Panc1 (cell line): ENCODE measurements around the gene PPEF1. TPM values are rescaled to one million over a fixed set of nuclear protein-coding genes. Genes with fewer than 3 reads are reported as not detected.

Source experiments
- ATAC-seq: fragments of 200-7000 bp; cut with Tn5 transposase; 2 replicates; pipeline ENCODE4 v1.9.1; 2020; ENCODE audit warnings: mild to moderate bottlenecking, moderate library complexity
- BruUV-seq: library from RNA; stranded (reverse); fragments of 400-500 nt; replicated peaks from 2 replicates; lab custom pipeline; 2021; lab: Mats Ljungman, UMichigan
- CTCF ChIA-PET: fragments of 300-600 bp; sonication (Branson Sonifier 250); formaldehyde crosslinking; loops from one replicate; lab custom pipeline; 2022; ENCODE audit warnings: antibody characterized with exemption; lab: Charles Lee
- POLR2A ChIA-PET: fragments of 300-600 bp; sonication (Branson Sonifier 250); formaldehyde crosslinking; loops from one replicate; lab custom pipeline; 2022; ENCODE audit warnings: antibody characterized with exemption; lab: Charles Lee
- DNase-seq: peaks from one replicate; pipeline ENCODE4 v3.0.0-alpha.2; 2010; ENCODE audit warnings: low read depth, low spot score
- H3K27ac ChIP-seq: 2 replicates; pipeline ENCODE4 v1.5.1; 2011; ENCODE audit warnings: mild to moderate bottlenecking, low read length, inconsistent platforms
- H3K27me3 ChIP-seq: fragments of 200-500 bp; sonication (Bioruptor generic); 2 replicates; pipeline ENCODE4 v1.6.0; 2014; ENCODE audit warnings: low read length, inconsistent platforms; ENCODE audit not compliant: control insufficient read depth, insufficient read depth
- H3K36me3 ChIP-seq: fragments of 200-500 bp; sonication (Bioruptor generic); 2 replicates; pipeline ENCODE4 v1.5.1; 2014; ENCODE audit warnings: inconsistent platforms, mild to moderate bottlenecking, low read length, moderate library complexity; ENCODE audit not compliant: control insufficient read depth, insufficient read depth
- H3K4me1 ChIP-seq: 2 replicates; pipeline ENCODE4 v1.5.1; 2011; ENCODE audit warnings: inconsistent platforms, mild to moderate bottlenecking, low read length, moderate library complexity; ENCODE audit not compliant: control insufficient read depth, insufficient read depth
- H3K4me3 ChIP-seq, 2 experiments: 2 replicates each; pipeline ENCODE4 v1.5.1; 2011 to 2012; ENCODE audit warnings: low read depth in 2 of 2, low read length in 2 of 2, mild to moderate bottlenecking in 2 of 2, inconsistent platforms in 1 of 2, moderate library complexity in 1 of 2
- H3K9me3 ChIP-seq: fragments of 200-500 bp; sonication (Bioruptor generic); 2 replicates; pipeline ENCODE4 v1.5.1; 2014; ENCODE audit warnings: low read depth, mild to moderate bottlenecking, inconsistent platforms, low read length, moderate library complexity; ENCODE audit not compliant: control insufficient read depth, insufficient read depth
- POLR2AphosphoS5 ChIP-seq: IDR thresholded peaks from 2 replicates; pipeline ENCODE4 v1.6.1; 2012; ENCODE audit warnings: mild to moderate bottlenecking, low read depth, low read length, moderate library complexity
- SIN3A ChIP-seq: IDR thresholded peaks from 2 replicates; pipeline ENCODE4 v1.6.1; 2012; ENCODE audit warnings: low read depth, mild to moderate bottlenecking, low read length, moderate library complexity, borderline replicate concordance; ENCODE audit not compliant: insufficient read depth
- TCF7L2 ChIP-seq: IDR thresholded peaks from 2 replicates; pipeline ENCODE4 v1.6.1; 2011; ENCODE audit warnings: mild to moderate bottlenecking, low read depth, low read length, inconsistent platforms
- in situ Hi-C: cut with HindIII; loops from 2 replicates; pipeline ENCODE4 v1.10.0; 2016; ENCODE audit warnings: low sequenced_read_pairs, low pct_unique_long_range_greater_than_20kb
- intact Hi-C: fragments of 100-400 bp; cut with micrococcal nuclease; formaldehyde crosslinking; loops from one replicate; pipeline ENCODE4 v1.10.0; 2022; ENCODE audit not compliant: unreplicated experiment
- total RNA-seq: library from RNA; stranded (reverse); gene quantifications from one replicate; pipeline ENCODE4 v1.2.1, GENCODE V29; 2021; ENCODE audit not compliant: unreplicated experiment
- TF ChIP-seq, protein P1 (sequence below), 2 experiments: IDR thresholded peaks; 2 replicates each; pipeline ENCODE4 v1.6.1; 2011 to 2012; ENCODE audit warnings: low read depth in 2 of 2, control low read depth in 1 of 2, low read length in 1 of 2, mild to moderate bottlenecking in 1 of 2, moderate library complexity in 1 of 2; ENCODE audit not compliant: insufficient read depth in 1 of 2
- TF ChIP-seq, protein P2 (sequence below): fragments of 450-650 bp; IDR thresholded peaks from 2 replicates; pipeline ENCODE4 v1.5.1; 2017; ENCODE audit warnings: mild to moderate bottlenecking

PPEF1 gene
- total RNA-seq, 1 experiment from 2014 or later, result not detected

DNA sequence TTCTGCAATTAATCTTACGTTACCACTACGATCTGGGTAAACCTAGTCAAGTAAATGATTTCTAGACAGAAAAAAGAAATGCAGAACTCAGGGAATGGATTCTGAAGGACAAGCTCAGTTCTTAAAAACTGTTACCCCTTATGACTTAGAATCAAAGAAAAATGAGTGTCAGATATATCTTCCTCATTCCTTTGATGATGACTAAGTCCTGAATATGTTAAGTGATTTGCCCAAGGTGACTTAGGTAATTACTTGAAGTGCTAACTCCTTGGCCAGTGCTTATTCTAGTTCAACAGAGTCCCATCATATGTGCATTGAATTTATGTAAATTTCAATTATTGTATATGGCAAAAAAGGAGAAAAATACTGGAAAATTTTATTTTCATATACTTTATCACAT is 92.5 kb downstream of the PPEF1 start:
- in situ Hi-C loops (no loop called here), intact Hi-C loops (no loop called here)
- ATAC-seq (no peak), DNase-seq (no peak)
- H3K9me3 ChIP-seq, result no peaks in the 10 kb centered on the region
- H3K4me3 ChIP-seq, result no peak overlapping the region
- no peak overlapping the region for H3K27ac ChIP-seq
- POLR2A ChIA-PET, result no interaction called here
- no TSS peak for BruUV-seq
- H3K4me1 ChIP-seq, result no peaks in the 10 kb centered on the region
- H3K36me3 ChIP-seq, result no peaks in the 10 kb centered on the region
- H3K27me3 ChIP-seq, result no peaks in the 10 kb centered on the region
- TF ChIP-seq POLR2AphosphoS5 (no peak), SIN3A (no peak), TCF7L2 (no peak)
- TF ChIP-seq, protein P1, sequence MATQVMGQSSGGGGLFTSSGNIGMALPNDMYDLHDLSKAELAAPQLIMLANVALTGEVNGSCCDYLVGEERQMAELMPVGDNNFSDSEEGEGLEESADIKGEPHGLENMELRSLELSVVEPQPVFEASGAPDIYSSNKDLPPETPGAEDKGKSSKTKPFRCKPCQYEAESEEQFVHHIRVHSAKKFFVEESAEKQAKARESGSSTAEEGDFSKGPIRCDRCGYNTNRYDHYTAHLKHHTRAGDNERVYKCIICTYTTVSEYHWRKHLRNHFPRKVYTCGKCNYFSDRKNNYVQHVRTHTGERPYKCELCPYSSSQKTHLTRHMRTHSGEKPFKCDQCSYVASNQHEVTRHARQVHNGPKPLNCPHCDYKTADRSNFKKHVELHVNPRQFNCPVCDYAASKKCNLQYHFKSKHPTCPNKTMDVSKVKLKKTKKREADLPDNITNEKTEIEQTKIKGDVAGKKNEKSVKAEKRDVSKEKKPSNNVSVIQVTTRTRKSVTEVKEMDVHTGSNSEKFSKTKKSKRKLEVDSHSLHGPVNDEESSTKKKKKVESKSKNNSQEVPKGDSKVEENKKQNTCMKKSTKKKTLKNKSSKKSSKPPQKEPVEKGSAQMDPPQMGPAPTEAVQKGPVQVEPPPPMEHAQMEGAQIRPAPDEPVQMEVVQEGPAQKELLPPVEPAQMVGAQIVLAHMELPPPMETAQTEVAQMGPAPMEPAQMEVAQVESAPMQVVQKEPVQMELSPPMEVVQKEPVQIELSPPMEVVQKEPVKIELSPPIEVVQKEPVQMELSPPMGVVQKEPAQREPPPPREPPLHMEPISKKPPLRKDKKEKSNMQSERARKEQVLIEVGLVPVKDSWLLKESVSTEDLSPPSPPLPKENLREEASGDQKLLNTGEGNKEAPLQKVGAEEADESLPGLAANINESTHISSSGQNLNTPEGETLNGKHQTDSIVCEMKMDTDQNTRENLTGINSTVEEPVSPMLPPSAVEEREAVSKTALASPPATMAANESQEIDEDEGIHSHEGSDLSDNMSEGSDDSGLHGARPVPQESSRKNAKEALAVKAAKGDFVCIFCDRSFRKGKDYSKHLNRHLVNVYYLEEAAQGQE (IDR thresholded peaks at IDR 0.05; ENCODE audit: insufficient read depth in 1 of 2, low read depth in 2 of 2, low read length in 1 of 2), result no peak
- TF ChIP-seq, protein P2, sequence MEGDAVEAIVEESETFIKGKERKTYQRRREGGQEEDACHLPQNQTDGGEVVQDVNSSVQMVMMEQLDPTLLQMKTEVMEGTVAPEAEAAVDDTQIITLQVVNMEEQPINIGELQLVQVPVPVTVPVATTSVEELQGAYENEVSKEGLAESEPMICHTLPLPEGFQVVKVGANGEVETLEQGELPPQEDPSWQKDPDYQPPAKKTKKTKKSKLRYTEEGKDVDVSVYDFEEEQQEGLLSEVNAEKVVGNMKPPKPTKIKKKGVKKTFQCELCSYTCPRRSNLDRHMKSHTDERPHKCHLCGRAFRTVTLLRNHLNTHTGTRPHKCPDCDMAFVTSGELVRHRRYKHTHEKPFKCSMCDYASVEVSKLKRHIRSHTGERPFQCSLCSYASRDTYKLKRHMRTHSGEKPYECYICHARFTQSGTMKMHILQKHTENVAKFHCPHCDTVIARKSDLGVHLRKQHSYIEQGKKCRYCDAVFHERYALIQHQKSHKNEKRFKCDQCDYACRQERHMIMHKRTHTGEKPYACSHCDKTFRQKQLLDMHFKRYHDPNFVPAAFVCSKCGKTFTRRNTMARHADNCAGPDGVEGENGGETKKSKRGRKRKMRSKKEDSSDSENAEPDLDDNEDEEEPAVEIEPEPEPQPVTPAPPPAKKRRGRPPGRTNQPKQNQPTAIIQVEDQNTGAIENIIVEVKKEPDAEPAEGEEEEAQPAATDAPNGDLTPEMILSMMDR, result no peak
- CTCF ChIA-PET, result no interaction called here

DNA sequence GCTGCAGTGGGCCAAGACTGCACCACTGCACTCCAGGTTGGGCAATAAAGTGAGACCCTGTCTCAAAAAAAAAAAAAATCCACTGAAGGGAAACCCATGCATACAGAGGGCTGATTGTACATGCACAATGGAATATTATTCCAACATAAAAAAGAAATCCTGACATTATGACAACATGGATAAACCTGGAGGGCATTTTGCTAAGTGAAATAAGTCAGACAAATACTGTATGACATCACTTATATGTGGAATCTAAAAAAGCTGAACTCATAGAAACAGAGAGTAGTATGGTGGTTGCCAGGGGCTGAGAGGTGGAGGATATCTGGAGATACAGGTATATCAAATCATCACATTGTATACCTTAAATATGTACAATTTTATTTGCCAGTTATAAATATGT is 102.2 kb downstream of the PPEF1 start:
- no peak for ATAC-seq
- CTCF ChIA-PET, result no interaction called here
- BruUV-seq, result no TSS peak
- DNase-seq, result no peak
- in situ Hi-C loops, result no loop called here
- Histone ChIP-seq H3K4me3 (no peak overlapping the region), H3K9me3 (no peaks in the 10 kb centered on the region), H3K27ac (no peak overlapping the region), H3K27me3 (no peaks in the 10 kb centered on the region), H3K36me3 (no peaks in the 10 kb centered on the region), H3K4me1 (no peaks in the 10 kb centered on the region)
- POLR2A ChIA-PET, result no interaction called here
- TF ChIP-seq TCF7L2 (no peak), SIN3A (no peak), POLR2AphosphoS5 (no peak)
- TF ChIP-seq, protein P2, result no peak
- TF ChIP-seq, protein P1 (IDR thresholded peaks at IDR 0.05; ENCODE audit: insufficient read depth in 1 of 2, low read depth in 2 of 2, low read length in 1 of 2), result no peak
- intact Hi-C loops, result no loop called here
